Esophagus squamous epithelium (tissue), 4 donors: ENCODE results near the gene GAS7.

Experiments
- POLR2A ChIP-seq, 4 donors: fragments of 450-650 bp; IDR thresholded peaks; one replicate each; pipeline ENCODE4 v1.6.1; 2017; ENCODE audit warnings: antibody characterized with exemption in 4 of 4, mild to moderate bottlenecking in 4 of 4, moderate library complexity in 3 of 4
- TF ChIP-seq, protein P1 (sequence below), 6 experiments: fragments of 450-650 bp in 4 of 6; fragments of 200-600 bp in 2 of 6; sonication (generic) in 2 of 6; IDR thresholded peaks; one replicate each; pipeline ENCODE4 v1.5.1; 2016 to 2019; ENCODE audit warnings: antibody characterized with exemption in 6 of 6, mild to moderate bottlenecking in 4 of 6, moderate library complexity in 4 of 6

GRCh38 chr17:9943343-9943742 is 255.1 kb downstream of the GAS7 start:
- TF ChIP-seq, protein P1, sequence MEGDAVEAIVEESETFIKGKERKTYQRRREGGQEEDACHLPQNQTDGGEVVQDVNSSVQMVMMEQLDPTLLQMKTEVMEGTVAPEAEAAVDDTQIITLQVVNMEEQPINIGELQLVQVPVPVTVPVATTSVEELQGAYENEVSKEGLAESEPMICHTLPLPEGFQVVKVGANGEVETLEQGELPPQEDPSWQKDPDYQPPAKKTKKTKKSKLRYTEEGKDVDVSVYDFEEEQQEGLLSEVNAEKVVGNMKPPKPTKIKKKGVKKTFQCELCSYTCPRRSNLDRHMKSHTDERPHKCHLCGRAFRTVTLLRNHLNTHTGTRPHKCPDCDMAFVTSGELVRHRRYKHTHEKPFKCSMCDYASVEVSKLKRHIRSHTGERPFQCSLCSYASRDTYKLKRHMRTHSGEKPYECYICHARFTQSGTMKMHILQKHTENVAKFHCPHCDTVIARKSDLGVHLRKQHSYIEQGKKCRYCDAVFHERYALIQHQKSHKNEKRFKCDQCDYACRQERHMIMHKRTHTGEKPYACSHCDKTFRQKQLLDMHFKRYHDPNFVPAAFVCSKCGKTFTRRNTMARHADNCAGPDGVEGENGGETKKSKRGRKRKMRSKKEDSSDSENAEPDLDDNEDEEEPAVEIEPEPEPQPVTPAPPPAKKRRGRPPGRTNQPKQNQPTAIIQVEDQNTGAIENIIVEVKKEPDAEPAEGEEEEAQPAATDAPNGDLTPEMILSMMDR (IDR thresholded peaks at IDR 0.05), result no peak
- no peak for TF ChIP-seq POLR2A (IDR thresholded peaks at IDR 0.05)
